OCI-LY3 (cell line): ENCODE results near the gene IP6K2.

ENCODE experiments used
- CTCF ChIP-seq: fragments of 200-600, 300-600 bp; sonication (generic); IDR thresholded peaks from 2 replicates; pipeline ENCODE4 v1.5.1; 2014; ENCODE audit warnings: antibody characterized with exemption, low read length, low read depth
- EZH2phosphoT487 ChIP-seq: fragments of 200-600 bp; shearing (Covaris generic); IDR thresholded peaks from 2 replicates; pipeline ENCODE4 v1.6.1; 2018; ENCODE audit warnings: antibody characterized with exemption, mixed run types, low read depth

GRCh38 chr3:48655063-48655462 lies 62.0 kb downstream of the IP6K2 start:
- TF ChIP-seq CTCF (no peak), EZH2phosphoT487 (no peak)
